CD4-positive, alpha-beta T cell treated with Interleukin-6 at 100 ng/mL for 8 hours (primary cell): ENCODE data around the gene OR1K1.
A peak's percentile ranks its signal among the peaks of the same experiment; 100 is the strongest.
"Not testable (repeated sequence)": the region's sequence is repeated elsewhere in the genome, so short reads cannot be mapped to it uniquely, and the experiment has no call there.

Source experiments
- DNase-seq: peaks from one replicate; pipeline ENCODE4 v3.0.0-alpha.2; 2020; ENCODE audit warnings: mixed read lengths, low spot score

The OR1K1 gene, protein sequence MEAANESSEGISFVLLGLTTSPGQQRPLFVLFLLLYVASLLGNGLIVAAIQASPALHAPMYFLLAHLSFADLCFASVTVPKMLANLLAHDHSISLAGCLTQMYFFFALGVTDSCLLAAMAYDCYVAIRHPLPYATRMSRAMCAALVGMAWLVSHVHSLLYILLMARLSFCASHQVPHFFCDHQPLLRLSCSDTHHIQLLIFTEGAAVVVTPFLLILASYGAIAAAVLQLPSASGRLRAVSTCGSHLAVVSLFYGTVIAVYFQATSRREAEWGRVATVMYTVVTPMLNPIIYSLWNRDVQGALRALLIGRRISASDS

DNA sequence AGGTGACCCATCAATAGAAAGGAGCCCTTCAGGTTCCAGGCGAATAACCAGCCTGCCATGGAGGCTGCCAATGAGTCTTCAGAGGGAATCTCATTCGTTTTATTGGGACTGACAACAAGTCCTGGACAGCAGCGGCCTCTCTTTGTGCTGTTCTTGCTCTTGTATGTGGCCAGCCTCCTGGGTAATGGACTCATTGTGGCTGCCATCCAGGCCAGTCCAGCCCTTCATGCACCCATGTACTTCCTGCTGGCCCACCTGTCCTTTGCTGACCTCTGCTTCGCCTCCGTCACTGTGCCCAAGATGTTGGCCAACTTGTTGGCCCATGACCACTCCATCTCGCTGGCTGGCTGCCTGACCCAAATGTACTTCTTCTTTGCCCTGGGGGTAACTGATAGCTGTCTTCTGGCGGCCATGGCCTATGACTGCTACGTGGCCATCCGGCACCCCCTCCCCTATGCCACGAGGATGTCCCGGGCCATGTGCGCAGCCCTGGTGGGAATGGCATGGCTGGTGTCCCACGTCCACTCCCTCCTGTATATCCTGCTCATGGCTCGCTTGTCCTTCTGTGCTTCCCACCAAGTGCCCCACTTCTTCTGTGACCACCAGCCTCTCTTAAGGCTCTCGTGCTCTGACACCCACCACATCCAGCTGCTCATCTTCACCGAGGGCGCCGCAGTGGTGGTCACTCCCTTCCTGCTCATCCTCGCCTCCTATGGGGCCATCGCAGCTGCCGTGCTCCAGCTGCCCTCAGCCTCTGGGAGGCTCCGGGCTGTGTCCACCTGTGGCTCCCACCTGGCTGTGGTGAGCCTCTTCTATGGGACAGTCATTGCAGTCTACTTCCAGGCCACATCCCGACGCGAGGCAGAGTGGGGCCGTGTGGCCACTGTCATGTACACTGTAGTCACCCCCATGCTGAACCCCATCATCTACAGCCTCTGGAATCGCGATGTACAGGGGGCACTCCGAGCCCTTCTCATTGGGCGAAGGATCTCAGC, at the start of gene OR1K1:
OR1K1 (plus strand) TSS at position 58 of the 995 bp plus-strand sequence; CDS start at position 58, 0 bp downstream.
- no peak for DNase-seq

DNA sequence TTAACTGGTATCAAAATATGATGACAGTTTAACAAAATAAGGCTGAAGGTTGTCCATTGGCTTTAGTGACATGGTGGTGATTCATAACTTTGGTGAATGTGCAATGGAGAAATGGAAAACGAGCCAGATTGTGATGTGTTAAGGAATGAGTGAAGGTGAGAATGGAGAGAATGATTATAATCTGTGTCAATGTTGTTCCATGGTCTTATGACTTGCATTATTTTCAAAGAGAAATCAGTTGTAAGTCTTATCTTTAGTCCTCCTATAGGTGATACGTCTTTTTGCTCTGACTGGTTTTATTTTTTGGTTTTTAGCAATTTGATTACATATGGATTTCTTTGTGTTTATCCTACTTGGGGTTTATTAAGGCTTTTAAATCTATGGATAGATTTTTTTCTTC, 45.1 kb upstream of the OR1K1 start:
- DNase-seq: no peak

DNA sequence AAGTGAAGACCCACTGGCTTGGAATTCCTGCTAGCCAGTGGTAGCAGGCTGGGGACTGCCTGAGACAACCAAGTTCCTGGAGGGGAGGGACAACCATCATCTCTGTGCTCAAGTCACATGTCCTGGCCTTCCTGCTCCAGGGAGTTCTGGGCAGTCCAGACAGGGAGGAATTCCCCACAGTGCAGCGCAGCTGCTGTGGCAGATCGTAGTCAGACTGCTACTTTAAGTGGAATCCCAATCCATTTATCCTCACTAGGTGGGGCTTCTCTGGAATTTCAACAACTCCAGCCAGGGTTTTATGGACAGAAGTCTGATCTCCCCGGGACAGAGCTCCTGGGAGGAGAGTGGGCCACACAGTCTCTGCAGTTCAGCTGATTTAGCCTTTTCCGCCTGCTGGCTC, 32.1 kb upstream of the OR1K1 start:
- no peak for DNase-seq

DNA sequence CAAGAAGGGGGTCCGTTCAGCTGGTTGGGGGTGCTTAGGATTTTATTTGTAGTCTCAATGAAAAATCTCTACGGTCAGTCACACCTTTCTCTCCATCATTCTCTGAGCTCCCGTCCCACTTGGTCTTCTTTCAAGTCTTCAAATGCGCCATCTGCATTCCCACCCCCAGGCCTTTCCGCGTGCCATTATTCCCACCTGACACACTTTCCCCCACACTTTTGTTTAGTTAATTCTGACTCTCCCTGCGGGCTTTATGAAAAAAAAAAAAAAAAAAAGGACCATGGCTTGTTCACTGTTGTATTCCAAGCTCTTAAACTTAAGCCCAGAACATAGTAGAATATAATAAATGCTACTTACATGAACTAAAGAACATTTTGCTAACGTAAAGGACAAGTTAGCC, 22.9 kb upstream of the OR1K1 start:
- no peak for DNase-seq

DNA sequence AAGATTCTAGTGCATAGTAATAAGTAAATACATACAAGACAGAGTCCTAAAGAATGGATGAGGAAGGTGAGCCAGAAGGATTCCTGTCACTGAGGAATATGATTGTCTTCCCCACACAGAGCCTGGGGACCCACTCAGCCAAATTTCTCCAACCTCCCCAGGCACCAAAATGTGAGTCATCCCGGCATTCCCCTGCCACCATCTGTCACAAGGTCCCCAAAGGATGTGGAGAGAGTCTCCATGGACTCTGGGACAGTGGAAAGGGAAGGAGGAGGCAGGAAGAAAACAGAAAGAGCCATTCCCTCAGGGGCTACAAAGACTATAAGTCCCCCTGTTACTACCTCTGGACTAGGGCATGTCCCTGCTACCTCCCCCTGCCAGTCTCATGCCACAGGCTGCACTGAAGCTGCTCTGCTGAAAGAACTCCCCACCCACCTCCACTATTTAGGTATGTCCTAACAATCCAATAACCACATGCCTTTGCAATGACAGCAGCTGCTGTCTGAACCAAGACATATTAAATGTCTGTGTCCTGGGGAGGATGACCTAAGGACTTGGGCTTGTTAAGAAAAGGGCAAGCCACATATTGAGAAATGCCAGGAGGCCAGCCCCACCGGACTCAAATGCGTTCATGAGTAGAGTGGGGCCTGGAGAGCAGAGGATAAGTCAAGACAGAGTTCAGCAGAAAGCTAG, 21.8 kb upstream of the OR1K1 start:
- DNase-seq: no peak

DNA sequence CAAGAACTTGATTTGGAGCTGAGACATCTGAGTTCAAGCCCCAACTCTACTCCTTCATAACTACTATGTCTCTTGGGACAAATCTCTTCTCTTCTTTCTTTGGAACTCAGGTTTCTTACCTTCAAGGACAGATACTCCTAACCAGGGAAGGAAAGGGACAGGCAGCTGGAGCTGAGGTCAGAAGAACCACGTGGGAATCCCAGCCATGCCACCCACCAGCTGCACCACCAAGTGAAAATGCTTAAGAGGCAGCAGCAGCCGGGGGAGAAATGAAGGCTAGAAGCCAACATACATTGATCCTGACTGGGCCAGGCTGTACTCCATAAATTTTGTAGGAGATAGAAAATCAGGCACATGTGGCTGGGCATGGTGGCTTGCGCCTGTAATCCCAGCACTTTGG, 20.7 kb upstream of the OR1K1 start:
- DNase-seq: no peak

DNA sequence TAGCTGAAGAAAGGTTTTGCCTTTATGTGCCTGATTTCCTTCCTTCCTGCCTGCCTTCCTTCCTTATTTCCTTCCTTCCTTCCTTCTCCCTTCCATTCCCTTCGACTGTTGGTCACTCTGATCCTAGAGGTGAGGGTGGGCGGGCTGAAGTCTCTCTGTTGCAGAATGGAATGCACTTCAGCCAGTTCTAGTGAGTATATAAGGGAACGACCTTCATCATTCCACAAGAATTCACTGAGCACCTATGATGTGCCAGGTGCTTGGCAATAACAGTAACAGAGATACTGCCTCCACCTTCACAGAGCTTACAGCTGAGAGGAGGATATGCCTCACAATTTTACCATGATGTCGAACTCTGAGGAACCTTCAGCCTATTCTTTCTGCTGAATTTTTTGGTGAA, 19.9 kb upstream of the OR1K1 start:
- DNase-seq: no peak

DNA sequence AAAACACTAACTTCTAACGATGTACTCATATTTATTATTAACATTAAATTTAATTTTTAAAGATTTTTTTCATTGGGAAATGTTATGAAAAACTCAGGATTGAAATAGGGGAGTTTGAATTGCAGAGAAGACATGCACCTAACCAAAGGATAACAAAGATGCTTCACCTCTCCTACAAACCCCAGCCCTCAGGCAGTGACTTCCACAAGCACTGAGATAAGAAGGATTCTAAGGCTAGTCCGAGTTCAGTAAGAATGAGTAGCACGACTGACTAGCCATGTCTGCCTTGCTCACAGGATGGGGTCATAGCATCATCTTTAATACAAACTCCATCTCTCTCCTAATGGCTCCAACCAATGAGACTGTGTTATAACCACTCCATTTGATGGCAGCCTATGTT, 18.3 kb upstream of the OR1K1 start:
- DNase-seq: no peak

DNA sequence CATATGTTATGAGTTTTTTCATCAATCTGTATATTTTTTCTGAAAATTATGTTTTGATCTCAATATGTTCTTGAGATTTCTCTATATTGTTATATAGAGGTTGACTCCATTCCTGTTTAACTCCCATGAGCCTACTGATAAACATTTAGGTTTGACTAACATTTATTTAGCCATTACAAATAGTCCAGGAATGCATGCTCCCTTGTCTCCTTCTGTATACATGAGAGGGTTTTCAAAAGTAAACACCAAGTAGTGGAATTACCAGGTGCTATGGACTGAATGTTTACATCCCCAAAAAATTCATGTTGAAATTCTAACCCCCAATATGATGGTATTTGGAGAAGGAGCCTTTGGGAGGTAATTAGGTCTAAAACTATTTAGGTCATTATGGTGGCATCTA, 14.7 kb upstream of the OR1K1 start:
- DNase-seq: no peak

DNA sequence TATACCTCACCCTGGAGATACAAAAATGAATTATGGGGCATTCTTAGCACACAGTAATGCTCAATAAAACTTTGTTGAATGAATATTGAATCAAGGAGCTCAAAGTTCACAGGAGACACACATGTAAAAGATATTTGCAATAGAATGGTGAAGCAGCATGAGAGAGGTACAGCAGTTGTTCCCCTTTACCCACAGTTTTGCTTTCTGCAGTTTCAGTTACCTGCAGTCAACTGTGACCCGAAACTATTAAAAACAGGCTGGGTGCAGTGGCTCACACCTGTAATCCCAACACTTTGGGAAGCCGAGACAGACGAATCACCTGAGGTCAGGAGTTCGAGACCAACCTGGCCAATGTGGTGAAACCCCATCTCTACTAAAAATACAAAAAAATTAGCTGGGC, 13.6 kb upstream of the OR1K1 start:
- no peak for DNase-seq

DNA sequence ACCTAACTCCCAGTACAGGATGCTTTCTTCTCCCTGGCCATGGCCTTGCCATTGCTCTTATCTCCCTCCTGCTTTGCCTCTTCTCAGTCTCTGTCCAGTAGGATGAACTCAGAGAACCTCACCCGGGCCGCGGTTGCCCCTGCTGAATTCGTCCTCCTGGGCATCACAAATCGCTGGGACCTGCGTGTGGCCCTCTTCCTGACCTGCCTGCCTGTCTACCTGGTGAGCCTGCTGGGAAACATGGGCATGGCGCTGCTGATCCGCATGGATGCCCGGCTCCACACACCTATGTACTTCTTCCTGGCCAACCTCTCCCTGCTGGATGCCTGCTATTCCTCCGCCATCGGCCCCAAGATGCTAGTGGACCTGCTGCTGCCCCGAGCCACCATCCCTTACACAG, 11.1 kb upstream of the OR1K1 start, which contains the start of gene OR5C1:
OR5C1 (plus strand) TSS at position 103 of the 400 bp plus-strand sequence; CDS start at position 103, 0 bp downstream.
- no peak for DNase-seq

DNA sequence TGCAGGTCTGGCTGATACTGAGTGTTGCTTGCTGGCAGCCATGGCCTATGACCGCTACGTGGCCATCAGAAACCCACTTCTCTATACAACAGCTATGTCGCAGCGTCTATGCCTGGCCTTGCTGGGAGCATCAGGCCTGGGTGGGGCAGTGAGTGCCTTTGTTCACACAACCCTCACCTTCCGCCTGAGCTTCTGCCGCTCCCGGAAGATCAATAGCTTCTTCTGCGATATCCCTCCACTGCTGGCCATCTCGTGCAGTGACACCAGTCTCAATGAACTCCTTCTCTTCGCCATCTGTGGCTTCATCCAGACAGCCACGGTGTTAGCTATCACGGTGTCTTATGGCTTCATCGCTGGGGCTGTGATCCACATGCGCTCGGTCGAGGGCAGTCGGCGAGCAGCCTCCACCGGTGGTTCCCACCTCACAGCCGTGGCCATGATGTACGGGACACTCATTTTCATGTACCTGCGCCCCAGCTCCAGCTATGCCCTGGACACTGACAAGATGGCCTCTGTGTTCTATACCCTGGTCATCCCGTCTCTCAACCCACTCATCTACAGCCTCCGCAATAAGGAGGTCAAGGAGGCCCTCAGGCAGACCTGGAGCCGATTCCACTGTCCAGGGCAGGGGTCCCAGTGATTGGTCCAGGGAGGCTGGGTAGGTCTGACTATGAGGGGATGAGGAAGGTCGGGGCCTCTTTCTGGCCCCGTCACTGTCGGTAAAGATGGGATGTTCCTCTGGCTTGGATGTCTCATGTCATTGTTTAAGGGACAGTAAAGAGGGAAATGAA, 10.5 kb upstream of the OR1K1 start:
- no peak for DNase-seq

DNA sequence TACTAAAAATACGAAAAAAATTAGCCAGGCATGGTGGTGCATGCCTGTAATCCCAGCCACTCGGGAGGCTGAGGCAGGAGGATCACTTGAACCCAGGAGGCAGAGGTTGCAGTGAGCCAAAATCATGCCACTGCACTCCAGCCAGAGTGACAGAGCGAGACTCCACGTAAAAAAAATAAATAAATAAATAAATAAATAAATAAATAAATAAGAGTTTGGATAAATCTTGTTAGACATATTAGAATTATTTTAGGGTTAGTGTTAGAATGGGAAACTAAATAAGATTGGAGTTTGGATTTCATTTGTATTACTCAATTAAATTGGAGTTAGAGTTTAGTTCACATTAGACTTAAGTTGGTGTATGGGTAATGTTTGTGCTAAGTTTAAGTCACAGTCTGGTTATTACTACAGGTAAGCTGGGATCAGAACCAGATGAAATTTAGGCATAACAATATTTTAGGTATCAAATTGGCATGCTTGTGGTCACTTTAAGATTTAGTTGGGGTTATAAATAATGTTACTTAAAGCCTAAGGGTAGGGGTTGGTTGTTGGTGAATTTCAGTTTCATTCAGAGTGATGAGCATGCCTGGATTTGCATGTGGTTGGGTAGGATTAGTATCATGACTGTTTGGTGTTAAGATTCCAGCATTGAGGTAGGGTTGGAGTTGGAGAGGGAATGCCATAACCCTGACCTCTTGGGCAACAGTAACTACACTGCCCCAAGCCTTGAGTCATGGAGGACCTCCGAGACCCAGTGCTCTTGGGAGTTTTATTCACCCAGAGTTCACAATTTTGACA, 7.9 kb upstream of the OR1K1 start:
- DNase-seq: no peak

DNA sequence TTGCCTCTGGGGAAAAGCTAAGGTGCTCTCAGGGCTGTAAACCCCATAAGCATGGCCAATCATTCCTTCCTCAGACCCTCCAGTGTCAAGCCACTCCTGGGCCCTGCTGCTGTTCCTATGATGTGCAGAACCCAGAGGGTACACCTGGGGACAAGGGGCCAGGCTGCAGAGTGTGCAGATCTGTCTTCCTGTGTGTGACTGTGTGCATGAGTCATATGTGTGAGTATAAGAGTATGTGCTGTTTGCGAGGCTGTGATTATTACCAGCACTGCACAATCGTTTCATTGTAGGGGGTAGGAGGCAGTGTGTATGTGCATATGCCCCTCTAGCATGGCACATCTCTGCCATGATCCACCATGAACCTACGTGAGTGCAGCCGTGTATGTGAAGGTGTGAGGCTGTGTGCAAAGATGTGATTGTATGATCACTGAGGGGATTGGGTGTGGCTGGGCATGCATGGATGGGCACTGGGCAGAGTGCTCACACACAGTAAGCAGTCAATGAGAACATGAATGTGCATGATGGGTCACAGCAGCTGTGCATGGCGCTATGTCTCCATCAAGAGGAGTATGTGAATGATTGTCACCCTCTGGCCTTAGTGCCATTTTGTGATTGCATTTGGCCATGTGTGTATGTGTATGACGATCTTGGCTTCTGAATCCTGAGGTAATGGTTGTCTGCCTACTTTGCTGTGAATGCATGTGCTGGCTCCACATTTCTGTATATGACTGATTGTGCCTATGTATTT, 2.4 kb upstream of the OR1K1 start:
- DNase-seq: no peak

DNA sequence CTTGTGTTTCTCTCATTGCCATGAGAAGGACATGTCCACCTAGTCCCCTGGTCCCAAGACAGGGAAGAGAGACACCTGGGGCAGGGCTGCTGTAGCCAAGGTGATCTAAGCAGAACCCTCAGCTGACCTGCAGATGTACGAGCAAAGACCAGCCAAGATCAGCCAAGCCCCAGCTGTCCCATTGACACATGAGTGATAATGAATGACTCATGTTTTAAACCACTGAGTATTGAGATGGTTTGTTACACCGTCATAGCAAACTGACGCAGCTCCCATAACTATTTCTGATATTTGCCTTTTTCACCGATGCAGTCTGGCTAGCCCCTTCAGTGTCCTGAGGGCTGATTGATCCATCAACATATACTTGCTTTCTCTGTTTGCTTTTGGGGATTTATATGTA, 6.7 kb downstream of the OR1K1 start:
- DNase-seq: no peak

DNA sequence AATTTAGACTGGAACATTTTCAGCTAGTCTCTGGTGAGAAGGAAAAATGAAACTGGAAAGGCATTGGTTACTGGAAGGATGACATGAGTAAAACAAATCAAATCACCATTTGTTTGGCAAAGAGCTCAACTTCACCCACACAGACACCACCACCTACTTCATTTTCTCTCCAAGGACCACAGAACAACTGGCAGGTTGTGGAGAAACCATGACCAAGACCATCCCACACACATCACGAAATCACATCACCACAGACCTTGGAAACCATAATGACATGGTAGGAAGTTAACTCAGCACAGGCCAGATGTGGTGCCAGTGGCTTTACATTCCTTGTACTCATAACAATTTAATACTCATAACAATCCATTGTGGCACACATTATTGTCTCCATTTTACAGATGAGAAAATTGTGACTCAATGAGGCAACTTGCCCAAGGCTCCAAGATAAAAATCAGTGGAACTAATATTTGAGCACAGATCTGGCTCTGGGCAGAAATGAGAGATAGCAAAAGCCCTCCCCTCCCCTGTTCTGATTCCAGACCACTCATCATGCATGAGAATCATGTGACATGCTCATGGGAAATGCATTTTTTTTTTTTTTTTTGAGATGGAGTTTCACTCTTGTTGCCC, 7.5 kb downstream of the OR1K1 start:
- no peak for DNase-seq

DNA sequence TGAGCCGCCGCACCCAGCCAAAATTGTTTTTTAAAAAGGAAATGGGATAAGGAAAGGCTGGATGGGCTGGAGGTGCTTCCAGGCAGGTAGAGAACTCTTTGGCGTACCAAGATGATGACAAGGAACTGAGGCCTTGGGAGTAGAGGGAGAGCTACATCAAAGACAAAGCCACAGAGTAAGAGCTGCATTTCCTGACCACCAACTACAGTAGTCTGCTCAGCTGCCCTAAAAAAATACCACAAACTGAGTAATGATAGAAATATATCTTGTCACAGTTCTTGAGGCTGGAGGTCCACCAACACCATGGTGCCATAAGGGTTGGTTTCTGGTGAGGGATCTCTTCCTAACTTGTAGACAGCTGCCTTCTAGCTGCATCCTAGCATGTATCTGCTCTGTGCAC, 8.2 kb downstream of the OR1K1 start:
- DNase-seq: no peak

DNA sequence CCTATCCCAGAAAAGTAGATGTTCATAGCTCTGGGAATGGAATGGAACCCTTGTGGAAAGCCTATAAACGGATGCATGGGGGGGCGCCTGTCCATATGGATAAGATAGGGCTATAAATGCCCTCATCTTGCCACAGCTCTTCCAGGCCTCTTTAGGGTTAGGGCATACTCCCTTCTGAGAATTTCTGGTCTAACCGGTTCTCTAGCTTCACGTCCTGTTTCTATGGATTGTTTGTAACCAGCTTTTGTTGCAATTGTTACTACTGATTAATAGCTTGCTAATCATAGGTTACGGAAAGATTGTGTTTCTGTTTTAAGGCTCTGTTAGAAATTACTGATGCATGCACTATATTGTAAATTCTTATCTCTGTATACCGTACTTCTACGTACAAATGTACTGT, 9.3 kb downstream of the OR1K1 start:
- not testable (repeated sequence) for DNase-seq

DNA sequence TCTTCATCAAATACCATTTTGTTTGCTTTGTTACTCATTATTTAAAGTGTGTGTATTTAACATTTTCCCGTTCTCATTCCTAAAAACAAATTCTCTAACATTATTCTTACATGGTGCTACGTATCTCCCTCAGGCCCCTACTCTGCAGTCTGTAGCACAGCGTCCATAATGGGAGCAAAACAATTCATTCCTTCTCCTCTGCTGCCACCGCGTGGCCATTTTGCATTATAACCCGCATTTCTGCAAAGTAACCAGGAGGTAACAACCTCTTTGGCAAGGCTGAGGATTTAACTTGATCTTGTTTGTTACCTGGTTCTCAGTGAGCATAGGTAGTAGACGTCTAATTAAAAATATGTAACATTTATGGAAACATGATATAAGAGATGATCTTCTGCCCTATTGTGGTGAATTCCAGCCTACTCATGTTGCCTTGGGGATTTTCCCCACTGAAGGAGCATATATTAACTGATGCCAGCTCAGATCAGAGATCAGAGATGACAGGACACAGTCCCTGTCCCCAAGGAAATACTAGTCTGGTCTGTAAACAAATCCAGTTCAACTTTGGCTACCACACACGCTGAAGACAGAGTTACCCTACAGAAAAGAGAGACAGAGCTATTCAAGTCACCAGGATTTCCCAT, 10.5 kb downstream of the OR1K1 start:
- peak; percentile 71 for DNase-seq
